ENCODE results near the gene RAMAC.

Gene RAMAC

GRCh38 chr15:82966671-82967071 is 19.3 kb upstream of the RAMAC start:
- no peak for DNase-seq (ENCODE audit: insufficient read length, low spot score)
- peak; percentile 82 for FAIRE-seq
- TF ChIP-seq POLR2A (IDR thresholded peaks at IDR 0.05; ENCODE audit: low read depth, low read length) (no peak), POU2F2 (IDR thresholded peaks at IDR 0.05; ENCODE audit: low read depth, low read length) (no peak), SPI1 (IDR thresholded peaks at IDR 0.05; ENCODE audit: low read depth, low read length) (no peak), PAX5 (IDR thresholded peaks at IDR 0.05; ENCODE audit: insufficient read depth, low read length, severe bottlenecking) (no peak), TAF1 (IDR thresholded peaks at IDR 0.05; ENCODE audit: low read depth, low read length) (no peak), POLR2AphosphoS5 (IDR thresholded peaks at IDR 0.05; ENCODE audit: low read depth, low read length) (no peak)

- TF ChIP-seq PAX5 (IDR thresholded peaks at IDR 0.05; ENCODE audit: insufficient read depth, low read length, severe bottlenecking) = no peak
- TF ChIP-seq POLR2A (IDR thresholded peaks at IDR 0.05; ENCODE audit: low read depth, low read length) = no peak
- no peak for TF ChIP-seq POU2F2 (IDR thresholded peaks at IDR 0.05; ENCODE audit: low read depth, low read length)
- no peak for TF ChIP-seq POLR2AphosphoS5 (IDR thresholded peaks at IDR 0.05; ENCODE audit: low read depth, low read length)
- no peak for TF ChIP-seq TAF1 (IDR thresholded peaks at IDR 0.05; ENCODE audit: low read depth, low read length)
- TF ChIP-seq SPI1 (IDR thresholded peaks at IDR 0.05; ENCODE audit: low read depth, low read length) = no peak
- DNase-seq (ENCODE audit: insufficient read length, low spot score) (no peak), FAIRE-seq (no peak)
These were observed 17.9 kb upstream of the RAMAC start for GRCh38 chr15:82968066-82968465.

- TF ChIP-seq POLR2AphosphoS5 (IDR thresholded peaks at IDR 0.05; ENCODE audit: low read depth, low read length) (no peak), POU2F2 (IDR thresholded peaks at IDR 0.05; ENCODE audit: low read depth, low read length) (no peak), SPI1 (IDR thresholded peaks at IDR 0.05; ENCODE audit: low read depth, low read length) (no peak), POLR2A (IDR thresholded peaks at IDR 0.05; ENCODE audit: low read depth, low read length) (no peak), TAF1 (IDR thresholded peaks at IDR 0.05; ENCODE audit: low read depth, low read length) (no peak), PAX5 (IDR thresholded peaks at IDR 0.05; ENCODE audit: insufficient read depth, low read length, severe bottlenecking) (no peak)
- no peak for DNase-seq (ENCODE audit: insufficient read length, low spot score)
These were observed 16.7 kb upstream of the RAMAC start for GRCh38 chr15:82969353-82969752.

GRCh38 chr15:82970078-82970686 is 15.8 kb upstream of the RAMAC start:
- DNase-seq (ENCODE audit: insufficient read length, low spot score) = no peak
- TF ChIP-seq POLR2A (IDR thresholded peaks at IDR 0.05; ENCODE audit: low read depth, low read length) = no peak
- TF ChIP-seq TAF1 (IDR thresholded peaks at IDR 0.05; ENCODE audit: low read depth, low read length) = no peak
- no peak for FAIRE-seq

More at GRCh38 chr15:82969353-82969752, 16.7 kb upstream of the RAMAC start:
- no peak for FAIRE-seq

- DNase-seq (ENCODE audit: insufficient read length, low spot score) (no peak), FAIRE-seq (no peak)
- TF ChIP-seq POLR2A (IDR thresholded peaks at IDR 0.05; ENCODE audit: low read depth, low read length) (no peak), SPI1 (IDR thresholded peaks at IDR 0.05; ENCODE audit: low read depth, low read length) (no peak), POU2F2 (IDR thresholded peaks at IDR 0.05; ENCODE audit: low read depth, low read length) (no peak), POLR2AphosphoS5 (IDR thresholded peaks at IDR 0.05; ENCODE audit: low read depth, low read length) (no peak), TAF1 (IDR thresholded peaks at IDR 0.05; ENCODE audit: low read depth, low read length) (no peak), PAX5 (IDR thresholded peaks at IDR 0.05; ENCODE audit: insufficient read depth, low read length, severe bottlenecking) (no peak)
These were observed 15.3 kb upstream of the RAMAC start for GRCh38 chr15:82970696-82971095.

- FAIRE-seq (no peak), DNase-seq (ENCODE audit: insufficient read length, low spot score) (no peak)
- TF ChIP-seq TAF1 (IDR thresholded peaks at IDR 0.05; ENCODE audit: low read depth, low read length) (no peak), POLR2A (IDR thresholded peaks at IDR 0.05; ENCODE audit: low read depth, low read length) (no peak), SPI1 (IDR thresholded peaks at IDR 0.05; ENCODE audit: low read depth, low read length) (no peak), POLR2AphosphoS5 (IDR thresholded peaks at IDR 0.05; ENCODE audit: low read depth, low read length) (no peak), POU2F2 (IDR thresholded peaks at IDR 0.05; ENCODE audit: low read depth, low read length) (no peak), PAX5 (IDR thresholded peaks at IDR 0.05; ENCODE audit: insufficient read depth, low read length, severe bottlenecking) (no peak)
These were observed 14.6 kb upstream of the RAMAC start for GRCh38 chr15:82971218-82971984.

GRCh38 chr15:82972990-82973389 is 13.0 kb upstream of the RAMAC start:
- FAIRE-seq (no peak), DNase-seq (ENCODE audit: insufficient read length, low spot score) (no peak)
- TF ChIP-seq POU2F2 (IDR thresholded peaks at IDR 0.05; ENCODE audit: low read depth, low read length) (no peak), TAF1 (IDR thresholded peaks at IDR 0.05; ENCODE audit: low read depth, low read length) (no peak)

- FAIRE-seq (no peak), DNase-seq (ENCODE audit: insufficient read length, low spot score) (no peak)
- no peak for TF ChIP-seq PAX5 (IDR thresholded peaks at IDR 0.05; ENCODE audit: insufficient read depth, low read length, severe bottlenecking)
- no peak for TF ChIP-seq TAF1 (IDR thresholded peaks at IDR 0.05; ENCODE audit: low read depth, low read length)
- TF ChIP-seq POLR2AphosphoS5 (IDR thresholded peaks at IDR 0.05; ENCODE audit: low read depth, low read length) = no peak
- TF ChIP-seq SPI1 (IDR thresholded peaks at IDR 0.05; ENCODE audit: low read depth, low read length) = no peak
- TF ChIP-seq POU2F2 (IDR thresholded peaks at IDR 0.05; ENCODE audit: low read depth, low read length) = no peak
- TF ChIP-seq POLR2A (IDR thresholded peaks at IDR 0.05; ENCODE audit: low read depth, low read length) = no peak
These were observed 8.9 kb upstream of the RAMAC start for GRCh38 chr15:82977076-82977475.

- FAIRE-seq = no peak
- TF ChIP-seq TAF1 (IDR thresholded peaks at IDR 0.05; ENCODE audit: low read depth, low read length) (no peak), SPI1 (IDR thresholded peaks at IDR 0.05; ENCODE audit: low read depth, low read length) (no peak), POLR2AphosphoS5 (IDR thresholded peaks at IDR 0.05; ENCODE audit: low read depth, low read length) (no peak), POLR2A (IDR thresholded peaks at IDR 0.05; ENCODE audit: low read depth, low read length) (no peak), POU2F2 (IDR thresholded peaks at IDR 0.05; ENCODE audit: low read depth, low read length) (no peak), PAX5 (IDR thresholded peaks at IDR 0.05; ENCODE audit: insufficient read depth, low read length, severe bottlenecking) (no peak)
- no peak for DNase-seq (ENCODE audit: insufficient read length, low spot score)
These were observed 7.6 kb upstream of the RAMAC start for GRCh38 chr15:82978438-82978837.

GRCh38 chr15:82979726-82980125 is 6.3 kb upstream of the RAMAC start:
- FAIRE-seq = no peak
- DNase-seq (ENCODE audit: insufficient read length, low spot score) = no peak
- no peak for TF ChIP-seq TAF1 (IDR thresholded peaks at IDR 0.05; ENCODE audit: low read depth, low read length)
- no peak for TF ChIP-seq POU2F2 (IDR thresholded peaks at IDR 0.05; ENCODE audit: low read depth, low read length)
- no peak for TF ChIP-seq PAX5 (IDR thresholded peaks at IDR 0.05; ENCODE audit: insufficient read depth, low read length, severe bottlenecking)
- no peak for TF ChIP-seq SPI1 (IDR thresholded peaks at IDR 0.05; ENCODE audit: low read depth, low read length)
- TF ChIP-seq POLR2A (IDR thresholded peaks at IDR 0.05; ENCODE audit: low read depth, low read length) = no peak
- no peak for TF ChIP-seq POLR2AphosphoS5 (IDR thresholded peaks at IDR 0.05; ENCODE audit: low read depth, low read length)

All from GM12891 (cell line).